HCT116 (cell line): ENCODE data around the gene ALAS1. TPM values are rescaled to one million over a fixed set of nuclear protein-coding genes. Genes with fewer than 3 reads are reported as not detected.

Experiments
- ATAC-seq: fragments of 200-7000 bp; cut with Tn5 transposase; 2 replicates; pipeline ENCODE4 v1.9.1; 2020; ENCODE audit warnings: mild to moderate bottlenecking, moderate library complexity
- BruUV-seq: library from RNA; stranded (reverse); fragments of 400-500 nt; replicated peaks from 2 replicates; lab custom pipeline; 2021; lab: Mats Ljungman, UMichigan
- CTCF ChIA-PET: fragments of 300-600 bp; sonication (Branson Sonifier 250); formaldehyde crosslinking; loops from one replicate; lab custom pipeline; 2021; ENCODE audit warnings: antibody characterized with exemption; lab: Charles Lee
- POLR2A ChIA-PET: fragments of 300-600, 350-600 bp; sonication (Branson Sonifier 250); formaldehyde crosslinking; loops from one replicate; lab custom pipeline; 2021; ENCODE audit warnings: antibody characterized with exemption; lab: Charles Lee
- RAD21 ChIA-PET, 2 experiments: fragments of 300-600 bp; sonication (Branson Sonifier 250); formaldehyde crosslinking; loops; one replicate each; lab custom pipeline; 2023; ENCODE audit warnings: low total read pairs in 2 of 2; ENCODE audit not compliant: uncharacterized antibody in 2 of 2, unreplicated experiment in 2 of 2, low non-redundant PET in 1 of 2; lab: Charles Lee
- DNase-seq: peaks from one replicate; pipeline ENCODE4 v3.0.0-alpha.2; 2010; ENCODE audit warnings: low read depth, low spot score
- H2AFZ ChIP-seq: fragments of 200-600 bp; shearing (Covaris generic), sonication (generic); 2 replicates; pipeline ENCODE4 v1.6.1; 2017; ENCODE audit warnings: low read depth, mixed run types, mixed read lengths, antibody characterized with exemption, low read length; ENCODE audit not compliant: poor library complexity, severe bottlenecking
- H3K27ac ChIP-seq: 2 replicates; pipeline ENCODE4 v1.5.1; 2012; ENCODE audit warnings: low read depth, low read length
- H3K27me3 ChIP-seq: fragments of 200-600 bp; sonication (generic); 2 replicates; pipeline ENCODE4 v1.6.1; 2016; ENCODE audit warnings: mixed run types, low read length, mixed read lengths; ENCODE audit not compliant: insufficient read depth
- H3K36me3 ChIP-seq, 2 experiments: fragments of 200-500 bp in 1 of 2; fragments of 200-600 bp in 1 of 2; sonication (Bioruptor generic) in 1 of 2; sonication (generic) in 1 of 2; 2 replicates each; pipeline versions ENCODE4 v1.5.1 to v1.6.1; 2014 to 2016; ENCODE audit warnings: low read length in 2 of 2, inconsistent platforms in 1 of 2, mixed read lengths in 1 of 2, mixed run types in 1 of 2; ENCODE audit not compliant: insufficient read depth in 2 of 2, control insufficient read depth in 1 of 2
- H3K4me1 ChIP-seq, 2 experiments: fragments of 200-600 bp in 1 of 2; sonication (generic) in 1 of 2; 2 replicates each; pipeline versions ENCODE4 v1.5.1 to v1.6.1; 2012 to 2017; ENCODE audit warnings: low read length in 2 of 2, inconsistent platforms in 1 of 2, mild to moderate bottlenecking in 1 of 2, mixed read lengths in 1 of 2, mixed run types in 1 of 2, moderate library complexity in 1 of 2; ENCODE audit not compliant: insufficient read depth in 2 of 2, control insufficient read depth in 1 of 2
- H3K4me2 ChIP-seq: fragments of 200-600 bp; sonication (generic); 2 replicates; pipeline ENCODE4 v1.6.1; 2017; ENCODE audit warnings: mixed run types, low read length, mixed read lengths
- H3K4me3 ChIP-seq, 2 experiments: fragments of 200-600 bp in 1 of 2; sonication (generic) in 1 of 2; replicated peaks in 1 of 2; 2 replicates each; pipeline ENCODE4 v1.5.1; 2011 to 2016; ENCODE audit warnings: low read length in 2 of 2, control low read depth in 1 of 2, low read depth in 1 of 2, mild to moderate bottlenecking in 1 of 2, mixed read lengths in 1 of 2, mixed run types in 1 of 2
- H3K79me2 ChIP-seq: fragments of 200-600 bp; sonication (generic); 2 replicates; pipeline ENCODE4 v1.6.1; 2017; ENCODE audit warnings: mild to moderate bottlenecking, mixed run types, low read length, moderate library complexity, mixed read lengths; ENCODE audit not compliant: insufficient read depth
- H3K9ac ChIP-seq: fragments of 200-600 bp; sonication (generic); 2 replicates; pipeline ENCODE4 v1.6.1; 2016; ENCODE audit warnings: low read length, mixed read lengths
- H3K9me2 ChIP-seq: fragments of 200-600 bp; sonication (generic), shearing (Covaris generic); 2 replicates; pipeline ENCODE4 v1.6.1; 2017; ENCODE audit warnings: mixed run types, mild to moderate bottlenecking, moderate library complexity; ENCODE audit not compliant: insufficient read depth
- H3K9me3 ChIP-seq, 2 experiments: fragments of 200-500 bp in 1 of 2; fragments of 200-600 bp in 1 of 2; sonication (Bioruptor generic) in 1 of 2; sonication (generic) in 1 of 2; 2 replicates each; pipeline ENCODE4 v1.6.1; 2014 to 2017; ENCODE audit warnings: low read length in 2 of 2, mixed read lengths in 2 of 2, inconsistent platforms in 1 of 2, low read depth in 1 of 2, mild to moderate bottlenecking in 1 of 2, mixed run types in 1 of 2, moderate library complexity in 1 of 2; ENCODE audit not compliant: control insufficient read depth in 1 of 2, insufficient read depth in 1 of 2
- H4K20me1 ChIP-seq: fragments of 200-600 bp; sonication (generic), shearing (Covaris generic); 2 replicates; pipeline ENCODE4 v1.6.1; 2017; ENCODE audit warnings: mixed run types, mild to moderate bottlenecking, moderate library complexity; ENCODE audit not compliant: insufficient read depth
- POLR2A ChIP-seq: IDR thresholded peaks from 2 replicates; pipeline ENCODE4 v1.7.0; 2011; ENCODE audit warnings: borderline replicate concordance; ENCODE audit not compliant: insufficient read depth, insufficient read length; ENCODE audit errors: extremely low read depth
- POLR2AphosphoS5 ChIP-seq: IDR thresholded peaks from 2 replicates; pipeline ENCODE4 v1.6.1; 2011; ENCODE audit warnings: mild to moderate bottlenecking, low read depth, low read length, moderate library complexity
- SIN3A ChIP-seq: IDR thresholded peaks from 2 replicates; pipeline ENCODE4 v1.6.1; 2012; ENCODE audit warnings: low read depth
- YY1 ChIP-seq: IDR thresholded peaks from 2 replicates; pipeline ENCODE4 v1.6.1; 2011; ENCODE audit warnings: low read length, low read depth, moderate library complexity, mild to moderate bottlenecking; ENCODE audit not compliant: insufficient replicate concordance; ENCODE audit errors: extremely low read depth
- intact Hi-C: fragments of 100-400 bp; cut with micrococcal nuclease; formaldehyde crosslinking; loops from 2 replicates; pipeline ENCODE4 v1.10.0; 2022
- total RNA-seq: library from RNA; stranded (reverse); gene quantifications from one replicate; pipeline ENCODE4 v1.2.1, GENCODE V29; 2021; ENCODE audit not compliant: unreplicated experiment
- TF ChIP-seq, protein P1 (sequence below), 3 experiments: fragments of 200-600 bp in 1 of 3; sonication (generic) in 1 of 3; IDR thresholded peaks in 2 of 3; conservative IDR thresholded peaks in 1 of 3; 2 replicates each; pipeline ENCODE4 v1.5.1; 2012 to 2017; ENCODE audit warnings: low read depth in 2 of 3, low read length in 2 of 3, antibody characterized with exemption in 1 of 3, borderline replicate concordance in 1 of 3, control low read depth in 1 of 3, mild to moderate bottlenecking in 1 of 3, mixed read lengths in 1 of 3, mixed run types in 1 of 3, moderate library complexity in 1 of 3; ENCODE audit not compliant: insufficient read depth in 1 of 3

Gene ALAS1
- total RNA-seq, 1 experiment from 2014 or later: 74.0 TPM

DNA sequence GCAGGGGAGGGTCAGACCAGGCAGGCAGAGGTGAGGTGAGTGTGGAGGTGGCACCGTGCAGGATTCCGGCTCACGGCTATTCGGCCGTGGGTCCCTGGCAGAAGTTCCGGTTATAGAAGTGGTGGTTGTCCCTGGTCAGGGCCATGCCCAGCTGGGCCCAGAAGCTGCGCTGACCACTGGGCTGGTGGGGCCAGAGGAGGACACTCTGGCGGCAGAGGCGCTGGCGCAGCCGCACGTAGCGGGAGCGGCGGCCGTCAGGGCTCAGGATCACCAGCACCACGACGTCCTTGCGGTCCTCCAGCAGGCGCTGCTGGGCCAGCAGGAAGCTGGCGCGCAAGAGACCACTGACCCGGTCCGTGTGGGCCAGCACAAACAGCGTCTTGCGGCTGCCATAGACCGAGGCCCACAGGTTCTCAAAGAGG is 23.2 kb downstream of the ALAS1 start:
- Histone ChIP-seq H4K20me1 (no peaks in the 10 kb centered on the region), H3K4me3 (no peak overlapping the region), H3K79me2 (no peaks in the 10 kb centered on the region), H3K9me3 (no peaks in the 10 kb centered on the region), H3K36me3 (no peaks in the 10 kb centered on the region), H3K27ac (no peak overlapping the region; the same call in 1 of the 2 replicates)
- BruUV-seq: no TSS peak
- no peak for DNase-seq
- TF ChIP-seq POLR2AphosphoS5 (no peak), SIN3A (no peak)
- TF ChIP-seq, all 23 proteins: peak for 0
- Histone ChIP-seq H3K9me2 (no peaks in the 10 kb centered on the region), H3K9ac (no peak overlapping the region), H3K4me2 (no peak overlapping the region), H3K4me1 (peaks cover 21 to 38% of the 10 kb centered on the region in 2 experiments), H3K27me3 (no peaks in the 10 kb centered on the region), H2AFZ (no peak overlapping the region)
- no peak for ATAC-seq
- POLR2A ChIA-PET: interaction anchor here (1.5 to 1.7 kb wide), 2 partner anchors 17 to 19 kb away, joined by 3 to 6 read pairs; no protein-coding TSS in a partner anchor
- intact Hi-C loops: loop anchor here (2.0 kb wide), 1 partner anchor 220 kb away; no protein-coding TSS in a partner anchor
- RAD21 ChIA-PET: interaction anchor here (0.9 to 1.8 kb wide), 2 partner anchors 18 to 118 kb away, joined by 3 to 4 read pairs; partner anchors contain the start of gene TWF2 (in 1 of the 2)
- CTCF ChIA-PET: interaction anchor here (1.0 to 5.4 kb wide), 16 partner anchors 8 to 278 kb away, joined by 3 to 55 read pairs (median 7); partner anchors contain the start of genes POC1A, TWF2 and WDR82

DNA sequence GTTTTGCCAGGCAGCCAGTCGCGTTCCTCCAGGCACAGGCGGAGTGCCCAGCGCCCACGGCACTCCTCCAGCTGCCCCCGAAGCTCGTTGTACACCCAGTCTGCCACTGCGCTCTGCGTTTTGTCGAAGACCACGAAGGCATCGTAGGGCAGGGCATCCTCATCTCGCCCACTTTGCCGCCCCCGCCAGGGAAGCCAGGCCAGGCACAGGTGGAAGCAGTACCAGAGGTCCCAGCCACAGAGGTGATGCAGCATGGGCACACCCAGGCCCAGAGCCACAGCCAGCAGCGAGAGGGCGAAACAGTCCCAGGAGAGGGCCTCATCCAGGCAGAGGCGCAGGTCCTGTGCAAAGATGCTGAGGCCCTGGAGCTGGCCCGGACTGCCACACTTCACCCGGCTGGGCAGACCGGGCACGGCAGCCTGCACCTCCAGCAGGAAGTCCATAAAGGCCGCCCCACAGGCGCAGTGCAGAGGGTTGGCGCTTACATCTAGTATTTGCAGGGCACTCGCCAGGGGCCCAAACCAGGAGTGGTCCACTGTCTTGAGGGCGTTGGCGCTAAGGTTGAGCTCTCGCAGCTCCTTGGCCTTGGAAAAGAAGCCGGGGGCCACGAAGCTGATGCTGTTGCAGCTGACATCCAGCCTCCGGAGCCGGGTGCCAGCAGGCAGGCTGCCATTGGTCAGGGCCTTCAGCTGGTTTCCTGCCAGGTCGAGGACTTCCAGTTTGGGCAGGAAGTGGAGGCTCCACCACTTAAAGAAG is 23.8 kb downstream of the ALAS1 start:
- no TSS peak for BruUV-seq
- ChIA-PET CTCF (interaction anchor here (1.1 to 5.4 kb wide), 6 partner anchors 7 to 164 kb away, joined by 3 to 55 read pairs (median 6); partner anchors contain the start of gene POC1A), POLR2A (interaction anchor here (1.2 to 1.7 kb wide), 3 partner anchors 16 to 19 kb away, joined by 3 to 6 read pairs (median 5); no protein-coding TSS in a partner anchor), RAD21 (interaction anchor here in 1 of 2 experiments (1.8 kb wide), 1 partner anchor 117 kb away, joined by 4 read pairs; no protein-coding TSS in a partner anchor)
- no peak overlapping the region for H2AFZ ChIP-seq
- no peak overlapping the region; the same call in 1 of the 2 replicates for H3K27ac ChIP-seq
- no peak for DNase-seq
- H3K4me2 ChIP-seq: no peak overlapping the region
- H3K79me2 ChIP-seq: no peaks in the 10 kb centered on the region
- ATAC-seq: no peak
- intact Hi-C loops: loop anchor here (2.0 kb wide), 1 partner anchor 221 kb away; no protein-coding TSS in a partner anchor
- H3K36me3 ChIP-seq: no peaks in the 10 kb centered on the region
- H3K9ac ChIP-seq: no peak overlapping the region
- H3K4me3 ChIP-seq: no peak overlapping the region
- no peaks in the 10 kb centered on the region for H3K9me2 ChIP-seq
- no peaks in the 10 kb centered on the region for H3K9me3 ChIP-seq
- no peaks in the 10 kb centered on the region for H3K27me3 ChIP-seq
- H3K4me1 ChIP-seq: peaks cover 16 to 32% of the 10 kb centered on the region in 2 experiments
- TF ChIP-seq, protein P1, sequence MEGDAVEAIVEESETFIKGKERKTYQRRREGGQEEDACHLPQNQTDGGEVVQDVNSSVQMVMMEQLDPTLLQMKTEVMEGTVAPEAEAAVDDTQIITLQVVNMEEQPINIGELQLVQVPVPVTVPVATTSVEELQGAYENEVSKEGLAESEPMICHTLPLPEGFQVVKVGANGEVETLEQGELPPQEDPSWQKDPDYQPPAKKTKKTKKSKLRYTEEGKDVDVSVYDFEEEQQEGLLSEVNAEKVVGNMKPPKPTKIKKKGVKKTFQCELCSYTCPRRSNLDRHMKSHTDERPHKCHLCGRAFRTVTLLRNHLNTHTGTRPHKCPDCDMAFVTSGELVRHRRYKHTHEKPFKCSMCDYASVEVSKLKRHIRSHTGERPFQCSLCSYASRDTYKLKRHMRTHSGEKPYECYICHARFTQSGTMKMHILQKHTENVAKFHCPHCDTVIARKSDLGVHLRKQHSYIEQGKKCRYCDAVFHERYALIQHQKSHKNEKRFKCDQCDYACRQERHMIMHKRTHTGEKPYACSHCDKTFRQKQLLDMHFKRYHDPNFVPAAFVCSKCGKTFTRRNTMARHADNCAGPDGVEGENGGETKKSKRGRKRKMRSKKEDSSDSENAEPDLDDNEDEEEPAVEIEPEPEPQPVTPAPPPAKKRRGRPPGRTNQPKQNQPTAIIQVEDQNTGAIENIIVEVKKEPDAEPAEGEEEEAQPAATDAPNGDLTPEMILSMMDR (IDR thresholded peaks at IDR 0.05 in 2 of 3, conservative IDR thresholded peaks at IDR 0.05 in 1 of 3; ENCODE audit: borderline replicate concordance in 1 of 3, insufficient read depth in 1 of 3, low read depth in 2 of 3, low read length in 2 of 3): no peak
- TF ChIP-seq YY1 (no peak), POLR2A (no peak)
- no peaks in the 10 kb centered on the region for H4K20me1 ChIP-seq
